ENCODE measurements around the gene SLC2A4. TPM values are rescaled to one million over a fixed set of nuclear protein-coding genes. Genes with fewer than 3 reads are reported as not detected.

Gene SLC2A4
- total RNA-seq, 6 experiments from 2014 or later: 0.07 to 0.09 (median 0.09) TPM; not detected in 1

GRCh38 chr17:7248796-7249195 is 32.7 kb upstream of the SLC2A4 start:
- no peak for TF ChIP-seq CTCF (IDR thresholded peaks at IDR 0.05)
- Mint-ChIP-seq H3K4me3 (peak overlapping the region; percentile 92; the same call in 1 of the 2 replicates), H3K4me1 (ENCODE audit: low read depth) (peaks cover 34% of the 10 kb centered on the region), H3K36me3 (ENCODE audit: low read depth) (peaks cover 40% of the 10 kb centered on the region), H3K27ac (peak overlapping the region; percentile 55; the same call in 1 of the 2 replicates), H3K9me3 (no peaks in the 10 kb centered on the region), H3K27me3 (ENCODE audit: insufficient read depth) (no peaks in the 10 kb centered on the region; the same call in 1 of the 2 replicates)
- DNase-seq: no peak

GRCh38 chr17:7249214-7249613 is 32.3 kb upstream of the SLC2A4 start:
- peak overlapping the region; percentile 92 for H3K4me3 Mint-ChIP-seq
- peaks cover 33% of the 10 kb centered on the region for H3K4me1 Mint-ChIP-seq (ENCODE audit: low read depth)
- H3K9me3 Mint-ChIP-seq: no peaks in the 10 kb centered on the region
- peak overlapping the region; percentile 55; the same call in 1 of the 2 replicates for H3K27ac Mint-ChIP-seq
- H3K36me3 Mint-ChIP-seq (ENCODE audit: low read depth): peaks cover 40% of the 10 kb centered on the region
- no peak for TF ChIP-seq CTCF (IDR thresholded peaks at IDR 0.05)
- no peaks in the 10 kb centered on the region; the same call in 1 of the 2 replicates for H3K27me3 Mint-ChIP-seq (ENCODE audit: insufficient read depth)
- no peak for DNase-seq

- TF ChIP-seq CTCF (IDR thresholded peaks at IDR 0.05): no peak
- Mint-ChIP-seq H3K27ac (peak overlapping the region; percentile 95; the same call in 1 of the 2 replicates), H3K9me3 (no peaks in the 10 kb centered on the region), H3K36me3 (ENCODE audit: low read depth) (peaks cover 44% of the 10 kb centered on the region), H3K4me1 (ENCODE audit: low read depth) (peaks cover 33% of the 10 kb centered on the region), H3K27me3 (ENCODE audit: insufficient read depth) (no peaks in the 10 kb centered on the region; the same call in 1 of the 2 replicates), H3K4me3 (peak overlapping the region; percentile 92)
- DNase-seq: no peak
Observed at GRCh38 chr17:7249830-7250229, 31.7 kb upstream of the SLC2A4 start.

- TF ChIP-seq CTCF (IDR thresholded peaks at IDR 0.05): no peak
- no peak for DNase-seq
- no peaks in the 10 kb centered on the region; the same call in 1 of the 2 replicates for H3K27me3 Mint-ChIP-seq (ENCODE audit: insufficient read depth)
- H3K36me3 Mint-ChIP-seq (ENCODE audit: low read depth): peaks cover 44% of the 10 kb centered on the region
- peaks cover 33% of the 10 kb centered on the region for H3K4me1 Mint-ChIP-seq (ENCODE audit: low read depth)
- H3K9me3 Mint-ChIP-seq: no peaks in the 10 kb centered on the region
- H3K4me3 Mint-ChIP-seq: peak overlapping the region; percentile 92
- peak overlapping the region; percentile 100 for H3K27ac Mint-ChIP-seq
Observed at GRCh38 chr17:7250695-7251627, 30.6 kb upstream of the SLC2A4 start.

- Mint-ChIP-seq H3K9me3 (no peaks in the 10 kb centered on the region), H3K4me1 (ENCODE audit: low read depth) (peaks cover 33% of the 10 kb centered on the region), H3K27me3 (ENCODE audit: insufficient read depth) (no peaks in the 10 kb centered on the region; the same call in 1 of the 2 replicates), H3K36me3 (ENCODE audit: low read depth) (peaks cover 40% of the 10 kb centered on the region), H3K27ac (peak within 1 kb of the TSS; percentile 100), H3K4me3 (peak within 1 kb of the TSS; percentile 92)
- peak; percentile 100 for DNase-seq
- no peak for TF ChIP-seq CTCF (IDR thresholded peaks at IDR 0.05)
Observed at GRCh38 chr17:7251661-7252175, 29.8 kb upstream of the SLC2A4 start, which contains the start of gene CTDNEP1. Gene CTDNEP1, minus strand, starts transcription at chr17:7251734. Its CDS starts 438 bp downstream, at chr17:7251296.

All from HFFc6 (cell line).